ENCODE results near the gene SPATA16.
"Not testable (repeated sequence)": the region's sequence is repeated elsewhere in the genome, so short reads cannot be mapped to it uniquely, and the experiment has no call there.

SPATA16 gene

GRCh38 chr3:172869784-172870518, 271.1 kb downstream of the SPATA16 start:
- DNase-seq, result no peak

DNA sequence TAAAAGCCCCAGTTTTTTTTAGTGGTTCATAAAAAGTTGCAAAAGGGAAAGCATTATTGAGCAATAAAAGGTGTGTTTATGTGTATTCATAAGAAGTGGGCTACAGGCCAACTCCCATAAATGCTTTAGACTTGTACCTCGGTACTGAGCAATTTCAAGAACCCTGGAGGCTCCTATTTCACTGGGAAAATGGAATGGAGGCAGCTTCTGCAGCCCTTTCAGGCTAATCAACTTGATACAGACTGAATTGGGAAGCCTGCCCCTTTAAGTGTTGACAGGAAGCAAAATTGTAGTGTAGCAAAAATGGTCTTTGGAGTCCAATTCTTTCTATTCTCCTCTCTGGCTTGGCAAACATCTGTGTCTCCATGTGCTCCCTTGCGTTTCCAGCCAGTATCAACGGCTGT, 271.7 kb downstream of the SPATA16 start:
- DNase-seq, result no peak

DNA sequence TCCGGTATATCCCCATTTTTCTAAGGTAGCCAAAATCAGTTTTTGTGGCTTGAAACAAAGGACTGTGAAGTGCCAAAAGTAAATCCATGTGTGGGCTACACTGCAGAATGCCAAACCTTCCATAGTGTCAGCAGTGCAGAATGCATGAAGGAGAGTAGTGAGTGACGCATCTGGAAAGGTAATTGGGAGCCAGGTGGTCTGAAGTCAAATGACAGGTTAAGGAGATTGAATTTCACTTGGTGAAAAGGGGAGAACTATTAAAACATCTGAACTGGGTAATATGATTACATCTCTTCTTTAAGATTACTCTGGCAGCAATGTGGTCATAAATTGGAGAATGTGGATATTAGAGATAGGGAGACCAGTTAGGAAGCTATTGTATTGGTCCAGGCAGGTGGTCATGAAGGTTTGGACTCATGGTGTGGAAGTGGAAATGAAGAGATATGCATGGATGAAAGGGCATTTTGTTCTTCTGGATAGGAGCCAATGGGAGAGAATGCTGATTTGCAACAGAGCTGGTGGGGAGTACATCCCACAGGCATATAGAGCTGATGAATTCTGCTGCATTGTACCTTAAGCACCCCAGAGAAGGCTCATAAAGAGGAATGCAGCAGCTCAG, 272.3 kb downstream of the SPATA16 start:
- DNase-seq, result no peak

DNA sequence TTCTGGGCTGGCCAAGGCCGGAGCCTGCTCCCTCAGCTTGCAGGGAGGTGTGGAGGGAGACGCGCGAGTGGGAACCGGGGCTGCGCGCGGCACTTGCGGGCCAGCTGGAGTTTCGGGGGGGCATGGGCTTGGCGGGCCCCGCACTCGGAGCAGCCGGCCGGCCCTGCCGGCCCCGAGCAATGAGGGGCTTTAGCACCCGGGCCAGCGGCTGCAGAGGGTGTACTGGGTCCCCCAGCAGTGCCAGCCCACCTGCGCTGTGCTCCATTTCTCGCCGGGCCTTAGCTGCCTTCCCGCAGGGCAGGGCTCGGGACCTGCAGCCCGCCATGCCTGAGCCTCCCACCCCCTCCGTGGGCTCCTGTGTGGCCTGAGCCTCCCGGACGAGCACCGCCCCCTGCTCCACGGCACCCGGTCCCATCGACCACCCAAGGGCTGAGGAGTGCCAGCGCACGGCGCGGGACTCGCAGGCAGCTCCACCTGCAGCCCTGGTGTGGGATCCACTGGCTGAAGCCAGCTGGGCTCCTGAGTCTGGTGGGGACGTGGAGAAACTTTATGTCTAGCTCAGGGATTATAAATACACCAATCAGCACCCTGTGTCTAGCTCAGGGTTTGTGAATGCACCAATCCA, 274.2 kb downstream of the SPATA16 start:
- not testable (repeated sequence) for DNase-seq

DNA sequence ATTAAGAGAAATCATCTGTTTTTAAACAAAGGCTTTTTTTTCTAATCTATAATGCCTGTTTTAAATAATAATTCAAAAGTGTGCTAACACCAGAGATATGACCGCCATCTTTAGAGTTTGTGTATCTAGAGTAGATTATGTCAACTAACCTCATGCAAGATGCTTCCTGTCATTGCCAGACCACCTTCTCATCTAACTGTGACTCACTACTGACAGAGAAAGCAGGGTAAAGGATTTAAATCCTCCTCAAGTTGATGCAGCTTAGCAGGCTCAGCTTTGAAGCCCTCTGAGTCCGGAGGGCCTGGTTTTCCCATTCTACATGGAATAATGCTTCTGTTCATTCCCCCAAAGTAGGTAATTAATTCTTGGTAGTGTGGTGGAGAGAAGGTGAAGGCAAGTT, 282.0 kb downstream of the SPATA16 start:
- DNase-seq, result no peak

GRCh38 chr3:172856795-172857742, 284.0 kb downstream of the SPATA16 start:
- no peak for DNase-seq

DNA sequence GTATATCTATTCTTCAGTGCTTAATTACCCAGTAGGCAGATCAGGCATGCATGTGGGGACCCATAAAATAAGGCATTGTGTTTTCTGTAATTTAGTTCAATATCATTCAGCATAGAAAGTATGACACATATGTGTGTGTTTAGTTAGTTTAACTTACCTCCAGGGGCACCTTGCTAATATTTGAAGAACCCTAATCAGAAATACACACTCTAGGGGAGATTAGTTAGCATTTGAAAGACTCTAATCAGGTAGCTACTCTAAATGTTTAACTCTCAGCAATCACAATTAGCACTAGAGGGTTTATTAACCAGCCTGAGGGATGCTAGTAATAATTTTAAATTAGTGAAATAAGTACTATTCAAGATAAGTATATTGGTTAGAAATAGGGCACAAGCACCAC, 286.0 kb downstream of the SPATA16 start:
- DNase-seq, result no peak

GRCh38 chr3:172853921-172854666, 286.9 kb downstream of the SPATA16 start:
- no peak for DNase-seq

GRCh38 chr3:172853005-172853404, 288.0 kb downstream of the SPATA16 start:
- DNase-seq, result no peak

GRCh38 chr3:172848910-172849309, 292.1 kb downstream of the SPATA16 start:
- DNase-seq, result no peak

DNA sequence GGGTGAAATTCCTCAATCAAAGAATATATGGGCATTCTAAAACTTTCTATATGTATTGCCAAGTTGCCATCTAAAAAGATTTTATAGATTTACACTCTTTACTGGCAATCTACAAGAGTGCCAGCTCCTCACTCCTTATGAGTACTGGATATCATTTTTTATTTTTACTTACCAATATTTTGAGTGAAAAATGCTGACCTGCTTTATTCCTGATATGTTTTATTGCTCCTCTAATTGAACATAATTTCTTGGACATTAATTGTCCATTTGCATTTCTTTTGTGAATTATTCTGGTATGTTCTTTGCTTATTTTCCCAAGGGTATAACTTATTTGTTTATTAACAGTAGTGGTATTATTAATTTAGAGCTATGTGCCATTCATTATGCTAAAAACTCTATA, 293.7 kb downstream of the SPATA16 start:
- no peak for DNase-seq

DNA sequence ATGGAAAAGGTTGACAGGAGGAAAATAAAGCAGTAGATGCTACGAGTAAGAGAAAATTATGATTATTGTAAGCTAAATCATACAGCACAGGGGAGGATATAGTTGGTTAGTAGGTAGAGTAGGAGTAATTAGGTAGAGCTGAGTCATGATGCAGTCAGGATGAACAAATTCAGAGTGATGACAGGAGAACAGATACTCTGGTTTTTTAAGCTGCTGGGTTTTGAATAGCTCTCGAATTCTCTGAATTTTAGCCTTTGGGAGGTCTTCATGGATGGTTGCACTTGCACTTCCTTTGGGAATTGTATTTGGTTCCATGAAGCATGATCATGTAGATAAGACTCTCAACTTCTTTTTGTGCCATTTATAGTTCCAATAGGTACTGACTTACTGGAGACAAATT, 294.3 kb downstream of the SPATA16 start:
- peak in 1 of 2 experiments; percentile 27 for DNase-seq

DNA sequence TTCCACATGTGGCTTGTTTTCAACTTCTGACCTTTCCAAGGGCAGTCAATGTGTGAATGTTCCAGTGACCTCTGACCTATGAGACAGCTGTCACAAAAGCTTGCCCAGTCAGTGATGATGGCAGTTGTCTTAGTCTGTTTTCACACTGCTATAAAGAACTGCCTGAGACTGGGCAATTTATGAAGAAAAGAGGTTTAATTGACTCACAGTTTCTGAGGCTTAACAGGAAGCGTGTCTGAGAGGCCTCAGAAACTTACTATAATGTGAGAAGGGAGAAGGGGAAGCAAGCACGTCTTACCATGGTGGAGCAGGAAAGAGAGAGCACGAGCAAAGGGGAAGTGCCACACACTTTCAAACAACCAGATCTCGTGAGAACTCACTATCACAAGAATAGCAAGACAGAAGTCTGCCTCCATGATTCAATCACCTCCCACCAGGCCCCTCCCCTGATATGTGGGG, 294.9 kb downstream of the SPATA16 start:
- DNase-seq, result no peak

- no peak for DNase-seq
Measured at GRCh38 chr3:172844428-172844827, 296.6 kb downstream of the SPATA16 start.

DNA sequence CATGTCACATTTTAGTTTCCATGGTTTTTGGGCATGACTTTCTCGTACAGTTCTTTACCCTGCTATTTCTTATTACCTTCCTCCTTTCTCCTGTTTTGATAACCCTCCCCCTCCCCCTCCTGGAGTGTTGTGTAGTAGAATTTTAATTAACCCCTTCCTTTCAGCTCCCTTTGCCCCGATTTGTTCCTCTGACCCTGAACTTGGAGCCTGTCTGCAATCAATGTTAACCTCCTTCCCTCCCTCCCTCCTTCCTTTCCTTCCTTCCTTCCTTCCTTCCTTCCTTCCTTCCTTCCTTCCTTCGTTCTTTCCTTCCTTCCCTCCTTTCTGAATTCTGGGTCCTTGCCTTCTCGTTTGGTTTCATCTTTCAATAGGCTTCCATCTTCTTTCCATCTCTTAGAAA, 300.1 kb downstream of the SPATA16 start:
- DNase-seq, result no peak

DNA sequence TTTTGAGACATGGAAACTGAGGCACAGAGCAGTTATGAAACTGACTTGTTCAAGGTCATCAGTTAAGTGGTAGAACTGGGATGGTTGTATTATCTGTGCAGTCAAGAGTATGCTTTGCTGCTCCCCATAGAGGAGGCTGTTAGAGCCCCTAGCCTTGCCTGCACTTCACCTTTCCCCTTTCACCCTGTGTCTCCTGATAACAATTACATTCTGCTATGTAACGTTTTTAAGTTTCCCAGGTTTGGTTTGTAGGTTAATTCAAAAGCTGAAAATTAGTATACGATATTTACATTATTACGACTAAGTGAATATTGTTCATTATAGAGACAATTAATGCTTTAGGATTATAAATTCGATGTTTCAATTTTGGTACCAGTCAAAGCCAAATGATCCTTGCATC, 300.6 kb downstream of the SPATA16 start:
- no peak for DNase-seq

DNA sequence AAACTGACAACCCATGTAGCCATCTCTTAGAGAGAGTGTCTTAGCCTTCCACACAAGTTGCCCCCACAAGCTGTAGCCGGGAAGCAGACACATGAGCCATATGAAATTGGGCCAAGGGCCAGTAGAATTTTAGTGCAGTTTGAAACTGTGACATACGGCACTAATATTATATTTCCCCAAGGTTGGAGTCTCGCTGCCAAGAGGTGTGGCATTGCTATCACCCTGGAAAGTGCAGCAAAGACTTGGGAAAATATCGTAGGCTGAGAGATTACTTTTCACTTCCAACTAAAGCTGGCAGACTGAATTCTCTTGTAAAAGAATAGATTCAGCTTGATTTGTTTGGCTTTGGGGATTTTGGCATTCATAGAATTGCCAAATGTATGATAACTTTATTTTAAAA, 301.4 kb downstream of the SPATA16 start:
- DNase-seq, result no peak
